GM23338 (cell line): Measurements from ENCODE around the gene ADGRD2. TPM values are rescaled to one million over a fixed set of nuclear protein-coding genes. Genes with fewer than 3 reads are reported as not detected.

Source experiments
- ATAC-seq: fragments of 200-7000 bp; cut with Tn5 transposase; 3 replicates; pipeline ENCODE4 v1.9.1; 2020
- DNase-seq: peaks from one replicate; pipeline ENCODE4 v3.0.0-alpha.2; 2015; ENCODE audit warnings: low spot score
- H2AFZ ChIP-seq: fragments of 200-600 bp; sonication (generic); 2 replicates; pipeline ENCODE4 v1.8.0; 2016; ENCODE audit warnings: antibody characterized with exemption, mild to moderate bottlenecking, moderate library complexity
- H3F3A ChIP-seq: fragments of 200-600 bp; sonication (generic); replicated peaks from 2 replicates; pipeline ENCODE4 v1.8.0; 2017; ENCODE audit warnings: antibody characterized with exemption, mixed run types, low read depth
- H3K27ac ChIP-seq: fragments of 200-600 bp; sonication (generic); 2 replicates; pipeline ENCODE4 v1.6.1; 2016; ENCODE audit warnings: low read depth
- H3K27me3 ChIP-seq: fragments of 200-600 bp; sonication (generic); 2 replicates; pipeline ENCODE4 v1.8.0; 2016; ENCODE audit warnings: mild to moderate bottlenecking, mixed run types, moderate library complexity; ENCODE audit not compliant: insufficient read depth
- H3K36me3 ChIP-seq: fragments of 200-600 bp; sonication (generic); 2 replicates; pipeline ENCODE4 v1.8.0; 2016; ENCODE audit warnings: mild to moderate bottlenecking; ENCODE audit not compliant: insufficient read depth
- H3K4me1 ChIP-seq: fragments of 200-600 bp; sonication (generic); 2 replicates; pipeline ENCODE4 v1.8.0; 2016; ENCODE audit warnings: mild to moderate bottlenecking, moderate library complexity; ENCODE audit not compliant: insufficient read depth
- H3K4me2 ChIP-seq: fragments of 200-600 bp; sonication (generic); 2 replicates; pipeline ENCODE4 v1.7.1; 2017; ENCODE audit warnings: mixed run types
- H3K4me3 ChIP-seq: fragments of 200-600 bp; sonication (generic); 2 replicates; pipeline ENCODE4 v1.6.1; 2016; ENCODE audit warnings: mixed run types
- H3K79me2 ChIP-seq: fragments of 200-600 bp; sonication (generic); replicated peaks from 2 replicates; pipeline ENCODE4 v1.8.0; 2017; ENCODE audit warnings: mild to moderate bottlenecking; ENCODE audit not compliant: insufficient read depth
- H3K9me2 ChIP-seq: fragments of 200-600 bp; sonication (generic); 2 replicates; pipeline ENCODE4 v1.8.0; 2017; ENCODE audit not compliant: insufficient read depth
- H4K20me1 ChIP-seq: fragments of 200-600 bp; sonication (generic); replicated peaks from 2 replicates; pipeline ENCODE4 v1.8.0; 2017; ENCODE audit warnings: mild to moderate bottlenecking; ENCODE audit not compliant: insufficient read depth
- H3K27ac Mint-ChIP-seq: 2 replicates; pipeline ENCODE4 v1.8.0; 2020; ENCODE audit warnings: inconsistent platforms, mild to moderate bottlenecking, moderate library complexity, mixed read lengths
- H3K27me3 Mint-ChIP-seq: 3 replicates; pipeline ENCODE4 v1.8.0; 2022; ENCODE audit warnings: low read depth, mild to moderate bottlenecking, moderate library complexity, mixed read lengths, inconsistent platforms; ENCODE audit not compliant: insufficient read depth, poor library complexity
- H3K36me3 Mint-ChIP-seq: 3 replicates; pipeline ENCODE4 v1.8.0; 2021; ENCODE audit warnings: low read depth, mild to moderate bottlenecking, inconsistent platforms, moderate library complexity, mixed read lengths
- H3K4me1 Mint-ChIP-seq: 3 replicates; pipeline ENCODE4 v1.8.0; 2020; ENCODE audit warnings: mild to moderate bottlenecking, inconsistent platforms, mixed read lengths
- H3K4me3 Mint-ChIP-seq: 3 replicates; pipeline ENCODE4 v1.8.0; 2021; ENCODE audit warnings: moderate library complexity, mild to moderate bottlenecking, inconsistent platforms, mixed read lengths
- H3K9me3 Mint-ChIP-seq: 3 replicates; pipeline ENCODE4 v1.8.0; 2020; ENCODE audit warnings: moderate library complexity, mild to moderate bottlenecking, inconsistent platforms, mixed read lengths
- ETS1 ChIP-seq: IDR thresholded peaks from 2 replicates; pipeline ENCODE4 v1.6.1; 2016; ENCODE audit warnings: antibody characterized with exemption
- EZH2phosphoT487 ChIP-seq: fragments of 200-600 bp; sonication (generic); IDR thresholded peaks from one replicate; pipeline ENCODE4 v1.8.1; 2018; ENCODE audit warnings: antibody characterized with exemption; ENCODE audit not compliant: unreplicated experiment
- JUNB ChIP-seq: IDR thresholded peaks from one replicate; pipeline ENCODE4 v1.6.1; 2016; ENCODE audit warnings: antibody characterized with exemption; ENCODE audit not compliant: unreplicated experiment
- POLR2AphosphoS5 ChIP-seq: IDR thresholded peaks from 2 replicates; pipeline ENCODE4 v1.6.1; 2016; ENCODE audit warnings: antibody characterized with exemption, low read depth
- REST ChIP-seq: IDR thresholded peaks from one replicate; pipeline ENCODE4 v1.6.1; 2018; ENCODE audit warnings: antibody characterized with exemption; ENCODE audit not compliant: unreplicated experiment
- STAT1 ChIP-seq: IDR thresholded peaks from one replicate; pipeline ENCODE4 v1.6.1; 2016; ENCODE audit warnings: antibody characterized with exemption; ENCODE audit not compliant: unreplicated experiment
- polyA plus RNA-seq: library from polyadenylated mRNA; unstranded; fragments of >200 nt; fragmentation: Nextera tagmentation; extraction: Ambion mirVana; gene quantifications from 2 replicates; pipeline ENCODE4 v1.2.1, GENCODE V29; 2016
- total RNA-seq: library from RNA; depleted of rRNA; stranded (reverse); fragments of >200 nt; shearing (Covaris generic); gene quantifications from 2 replicates; pipeline ENCODE4 v1.2.3, GENCODE V29; 2014

ADGRD2 gene
- total and polyA plus RNA-seq, 2 experiments from 2014 or later, result 0.45 to 0.78 TPM

- 0 out of 2 replicates have a peak, but pooled peaks cover 2% of the 10 kb centered on the region for H3F3A ChIP-seq
- no peak overlapping the region for H3K4me3 Mint-ChIP-seq
- H3K27ac ChIP-seq, result no peak overlapping the region
- H3K4me1 Mint-ChIP-seq, result peaks cover 13% of the 10 kb centered on the region
- no peaks in the 10 kb centered on the region for H4K20me1 ChIP-seq
- H3K36me3 ChIP-seq, result no peaks in the 10 kb centered on the region
- no peak overlapping the region for H3K27ac Mint-ChIP-seq
- no peaks in the 10 kb centered on the region; the same call in 2 of the 3 replicates for H3K9me3 Mint-ChIP-seq
- peaks cover 23% of the 10 kb centered on the region for H3K27me3 ChIP-seq
- DNase-seq (no peak), ATAC-seq (no peak)
- H3K79me2 ChIP-seq, result no peaks in the 10 kb centered on the region
- TF ChIP-seq STAT1, result no peak
- TF ChIP-seq EZH2phosphoT487, result no peak
- H2AFZ ChIP-seq, result no peak overlapping the region
- peaks cover 23% of the 10 kb centered on the region for H3K27me3 Mint-ChIP-seq
- no peaks in the 10 kb centered on the region for H3K36me3 Mint-ChIP-seq
- no peak overlapping the region for H3K4me2 ChIP-seq
- H3K4me1 ChIP-seq, result 0 out of 2 replicates have a peak, but pooled peaks cover 4% of the 10 kb centered on the region
- H3K4me3 ChIP-seq, result no peak overlapping the region
- H3K9me2 ChIP-seq, result no peaks in the 10 kb centered on the region
Observed at GRCh38 chr9:124455820-124456219, 5.6 kb downstream of the ADGRD2 start.

GRCh38 chr9:124456341-124457078 lies 6.3 kb downstream of the ADGRD2 start:
- Mint-ChIP-seq H3K9me3 (no peaks in the 10 kb centered on the region; the same call in 2 of the 3 replicates), H3K4me3 (no peak overlapping the region; the same call in 2 of the 3 replicates), H3K27ac (no peak overlapping the region), H3K36me3 (no peaks in the 10 kb centered on the region), H3K27me3 (peaks cover 18% of the 10 kb centered on the region), H3K4me1 (peaks cover 7% of the 10 kb centered on the region)
- Histone ChIP-seq H4K20me1 (no peaks in the 10 kb centered on the region; the same call in 1 of the 2 replicates), H3K4me3 (no peak overlapping the region), H3K27me3 (peaks cover 16% of the 10 kb centered on the region), H3K36me3 (no peaks in the 10 kb centered on the region), H3K79me2 (no peaks in the 10 kb centered on the region), H3K4me2 (no peak overlapping the region), H2AFZ (no peak overlapping the region), H3K9me2 (no peaks in the 10 kb centered on the region), H3F3A (no peaks in the 10 kb centered on the region), H3K4me1 (no peaks in the 10 kb centered on the region), H3K27ac (no peak overlapping the region)
- no peak for DNase-seq
- TF ChIP-seq ETS1 (no peak), JUNB (no peak), REST (no peak), POLR2AphosphoS5 (no peak)
- ATAC-seq, result no peak
